GM23248 (cell line): Measurements from ENCODE around the gene GRP. TPM values are rescaled to one million over a fixed set of nuclear protein-coding genes. Genes with fewer than 3 reads are reported as not detected.
"Not testable (repeated sequence)": the region's sequence is repeated elsewhere in the genome, so short reads cannot be mapped to it uniquely, and the experiment has no call there.

ENCODE experiments used
- DNase-seq: peaks from one replicate; pipeline ENCODE4 v3.0.0-alpha.2; 2015
- H2AFZ ChIP-seq: fragments of 200-600 bp; sonication (generic); 2 replicates; pipeline ENCODE4 v1.6.1; 2016; ENCODE audit warnings: antibody characterized with exemption
- H3F3A ChIP-seq: fragments of 200-600 bp; sonication (generic); 2 replicates; pipeline ENCODE4 v1.6.1; 2016; ENCODE audit warnings: mild to moderate bottlenecking, antibody characterized with exemption, mixed run types; ENCODE audit not compliant: insufficient read depth
- H3K27ac ChIP-seq: fragments of 200-600 bp; sonication (generic); 2 replicates; pipeline ENCODE4 v1.5.1; 2016; ENCODE audit warnings: mild to moderate bottlenecking
- H3K27me3 ChIP-seq: fragments of 200-600 bp; sonication (generic); replicated peaks from 2 replicates; pipeline ENCODE4 v1.6.1; 2016; ENCODE audit warnings: mild to moderate bottlenecking; ENCODE audit not compliant: insufficient read depth
- H3K36me3 ChIP-seq: fragments of 200-600 bp; sonication (generic); 2 replicates; pipeline ENCODE4 v1.6.1; 2016; ENCODE audit warnings: low read depth, mild to moderate bottlenecking
- H3K4me1 ChIP-seq: fragments of 200-600 bp; sonication (generic); 2 replicates; pipeline ENCODE4 v1.6.1; 2016; ENCODE audit warnings: mild to moderate bottlenecking; ENCODE audit not compliant: insufficient read depth
- H3K4me2 ChIP-seq: fragments of 200-600 bp; sonication (generic); one replicate; pipeline ENCODE4 v1.6.1; 2016; ENCODE audit warnings: mild to moderate bottlenecking; ENCODE audit not compliant: unreplicated experiment
- H3K4me3 ChIP-seq: fragments of 200-600 bp; sonication (generic); 2 replicates; pipeline ENCODE4 v1.5.1; 2016; ENCODE audit warnings: mild to moderate bottlenecking
- H3K79me2 ChIP-seq: fragments of 200-600 bp; sonication (generic); 2 replicates; pipeline ENCODE4 v1.6.1; 2016; ENCODE audit warnings: mild to moderate bottlenecking; ENCODE audit not compliant: insufficient read depth
- H3K9ac ChIP-seq: fragments of 200-600 bp; sonication (generic); 2 replicates; pipeline ENCODE4 v1.6.1; 2016; ENCODE audit warnings: mild to moderate bottlenecking
- H3K9me2 ChIP-seq: fragments of 200-600 bp; sonication (generic); 2 replicates; pipeline ENCODE4 v1.6.1; 2016; ENCODE audit warnings: mixed run types, mild to moderate bottlenecking, moderate library complexity; ENCODE audit not compliant: insufficient read depth
- H3K9me3 ChIP-seq: fragments of 200-600 bp; sonication (generic); one replicate; pipeline ENCODE4 v1.6.1; 2017; ENCODE audit warnings: low read depth
- H4K20me1 ChIP-seq: fragments of 200-600 bp; sonication (generic); 2 replicates; pipeline ENCODE4 v1.6.0; 2016; ENCODE audit not compliant: insufficient read depth
- EZH2 ChIP-seq: fragments of 200-600 bp; sonication (generic); IDR thresholded peaks from 2 replicates; pipeline ENCODE4 v1.6.1; 2018; ENCODE audit warnings: antibody characterized with exemption, mild to moderate bottlenecking; ENCODE audit not compliant: insufficient read depth, poor library complexity, severe bottlenecking
- EZH2phosphoT487 ChIP-seq: fragments of 200-600 bp; sonication (generic); IDR thresholded peaks from 2 replicates; pipeline ENCODE4 v1.6.1; 2018; ENCODE audit warnings: antibody characterized with exemption, moderate library complexity, mild to moderate bottlenecking, low read depth; ENCODE audit not compliant: insufficient read depth
- WGBS, 2 experiments: methylation state at CpG; one replicate each; pipeline ENCODE4 v1.1.6; 2015 to 2017; ENCODE audit warnings: low lambda C conversion rate in 2 of 2, low coverage in 1 of 2; ENCODE audit errors: missing lambda C conversion rate in 2 of 2; 5-methylcytosine and 5-hydroxymethylcytosine counted together
- in situ Hi-C: fragments of 300-500 bp; cut with MboI; formaldehyde crosslinking; loops from 2 replicates; pipeline ENCODE4 v1.15.0; 2020
- polyA plus RNA-seq: library from polyadenylated mRNA; unstranded; fragments of >200 nt; fragmentation: Nextera tagmentation; extraction: Ambion mirVana; gene quantifications from 2 replicates; pipeline ENCODE4 v1.2.1, GENCODE V29; 2016
- total RNA-seq: library from RNA; depleted of rRNA; stranded (reverse); fragments of >200 nt; shearing (Covaris generic); gene quantifications from 2 replicates; pipeline ENCODE4 v1.2.3, GENCODE V29; 2014

The GRP gene
- total and polyA plus RNA-seq, 2 experiments from 2014 or later: not detected

- Histone ChIP-seq H3K27me3 (peaks cover 3% of the 10 kb centered on the region), H3K4me1 (peaks cover 4% of the 10 kb centered on the region; the same call in 1 of the 2 replicates)
Measured at GRCh38 chr18:59239642-59240041, 19.7 kb downstream of the GRP start.

GRCh38 chr18:59242906-59243305 is 22.9 kb downstream of the GRP start:
- no peaks in the 10 kb centered on the region for H3K79me2 ChIP-seq
- H2AFZ ChIP-seq: no peak overlapping the region
- no peaks in the 10 kb centered on the region for H3K36me3 ChIP-seq
- H3F3A ChIP-seq: peaks cover 11% of the 10 kb centered on the region; the same call in 1 of the 2 replicates
- no peaks in the 10 kb centered on the region for H3K9me3 ChIP-seq
- in situ Hi-C loops: loop anchor here (25.0 kb wide), 1 partner anchor 569 kb away; no protein-coding TSS in a partner anchor
- peaks cover 34% of the 10 kb centered on the region for H3K27me3 ChIP-seq
- 77% methylated on average over 2 of the region's 2 CpGs for WGBS, 2 experiments
- no peaks in the 10 kb centered on the region for H3K9me2 ChIP-seq
- TF ChIP-seq EZH2phosphoT487 (no peak), EZH2 (no peak)
- H3K9ac ChIP-seq: no peak overlapping the region
- peaks cover 4% of the 10 kb centered on the region; the same call in 1 of the 2 replicates for H3K4me1 ChIP-seq
- no peak overlapping the region for H3K27ac ChIP-seq
- H3K4me2 ChIP-seq: no peak overlapping the region
- H3K4me3 ChIP-seq: no peak overlapping the region
- DNase-seq: no peak
- no peaks in the 10 kb centered on the region for H4K20me1 ChIP-seq

More at GRCh38 chr18:59239642-59240041, 19.7 kb downstream of the GRP start:
- no peak overlapping the region for H3K4me3 ChIP-seq
- peaks cover 12% of the 10 kb centered on the region; the same call in 1 of the 2 replicates for H3F3A ChIP-seq
- TF ChIP-seq EZH2: no peak
- 53 to 77% methylated on average over 4 of the region's 4 CpGs for WGBS, 2 experiments
- no peak overlapping the region for H2AFZ ChIP-seq
- no peaks in the 10 kb centered on the region for H4K20me1 ChIP-seq
- H3K9ac ChIP-seq: no peak overlapping the region
- no peak overlapping the region for H3K27ac ChIP-seq
- no peak for DNase-seq
- H3K9me2 ChIP-seq: no peaks in the 10 kb centered on the region
- H3K79me2 ChIP-seq: no peaks in the 10 kb centered on the region
- H3K9me3 ChIP-seq: no peaks in the 10 kb centered on the region
- H3K36me3 ChIP-seq: no peaks in the 10 kb centered on the region
- in situ Hi-C loops: loop anchor here (25.0 kb wide), 1 partner anchor 573 kb away; no protein-coding TSS in a partner anchor
- no peak overlapping the region for H3K4me2 ChIP-seq

- Histone ChIP-seq H3K27me3 (peaks cover 47% of the 10 kb centered on the region), H3K4me3 (no peak overlapping the region), H3K27ac (no peak overlapping the region), H3K9me3 (no peaks in the 10 kb centered on the region), H3K4me2 (no peak overlapping the region), H3K4me1 (peaks cover 3% of the 10 kb centered on the region; the same call in 1 of the 2 replicates), H3K9me2 (no peaks in the 10 kb centered on the region), H3K9ac (no peak overlapping the region), H3K79me2 (no peaks in the 10 kb centered on the region), H3K36me3 (no peaks in the 10 kb centered on the region), H4K20me1 (no peaks in the 10 kb centered on the region), H2AFZ (no peak overlapping the region), H3F3A (no peaks in the 10 kb centered on the region)
- TF ChIP-seq EZH2: no peak
- TF ChIP-seq EZH2phosphoT487: no peak
- no peak for DNase-seq
- 78 to 88% methylated on average over 4 of the region's 4 CpGs for WGBS, 2 experiments
- in situ Hi-C loops: loop anchor here (25.0 kb wide), 1 partner anchor 566 kb away; no protein-coding TSS in a partner anchor
Measured at GRCh38 chr18:59246796-59247195, 26.8 kb downstream of the GRP start.

GRCh38 chr18:59249199-59249774 is 29.3 kb downstream of the GRP start:
- H3K9ac ChIP-seq: no peak overlapping the region
- no peaks in the 10 kb centered on the region for H3K9me3 ChIP-seq
- H4K20me1 ChIP-seq: no peaks in the 10 kb centered on the region
- H3F3A ChIP-seq: no peaks in the 10 kb centered on the region
- H3K27me3 ChIP-seq: peaks cover 55% of the 10 kb centered on the region
- no peaks in the 10 kb centered on the region for H3K9me2 ChIP-seq
- H3K27ac ChIP-seq: no peak overlapping the region
- H3K4me2 ChIP-seq: no peak overlapping the region
- peak; percentile 90 for DNase-seq
- TF ChIP-seq EZH2phosphoT487 (no peak), EZH2 (no peak)
- peaks cover 3% of the 10 kb centered on the region; the same call in 1 of the 2 replicates for H3K4me1 ChIP-seq
- H3K79me2 ChIP-seq: no peaks in the 10 kb centered on the region
- no peaks in the 10 kb centered on the region for H3K36me3 ChIP-seq
- in situ Hi-C loops: loop anchor here (25.0 kb wide), 1 partner anchor 563 kb away; no protein-coding TSS in a partner anchor
- WGBS, 2 experiments: 3 to 9% methylated on average over 5 of the region's 5 CpGs
- H2AFZ ChIP-seq: no peak overlapping the region
- no peak overlapping the region for H3K4me3 ChIP-seq

- H3K4me1 ChIP-seq, H3K9me3 ChIP-seq, H3K36me3 ChIP-seq, H3K4me2 ChIP-seq, DNase-seq, H2AFZ ChIP-seq, H3K9ac ChIP-seq, H3F3A ChIP-seq, in situ Hi-C loops, H4K20me1 ChIP-seq, H3K4me3 ChIP-seq, H3K27ac ChIP-seq, H3K9me2 ChIP-seq, H3K79me2 ChIP-seq: not testable (repeated sequence)
- WGBS, 2 experiments: 67 to 75% methylated on average over 1 to 20 of the region's 30 CpGs
- H3K27me3 ChIP-seq: peaks cover 25% of the 10 kb centered on the region
Measured at GRCh38 chr18:59255491-59255890, 35.5 kb downstream of the GRP start.

- H3K27ac ChIP-seq, H3K79me2 ChIP-seq, H3K9me3 ChIP-seq, H3K9ac ChIP-seq, H3K4me1 ChIP-seq, DNase-seq, in situ Hi-C loops, H3K36me3 ChIP-seq, H3K9me2 ChIP-seq, H2AFZ ChIP-seq, H3F3A ChIP-seq, H3K4me3 ChIP-seq, H3K4me2 ChIP-seq, H4K20me1 ChIP-seq: not testable (repeated sequence)
- 68 to 73% methylated on average over 3 of the region's 3 CpGs for WGBS, 2 experiments
- peaks cover 47% of the 10 kb centered on the region for H3K27me3 ChIP-seq
Measured at GRCh38 chr18:59261842-59262241, 41.9 kb downstream of the GRP start.

GRCh38 chr18:59262243-59262642 is 42.3 kb downstream of the GRP start:
- H3K4me3 ChIP-seq, H2AFZ ChIP-seq, in situ Hi-C loops, H3K9me3 ChIP-seq, H3K36me3 ChIP-seq, H3F3A ChIP-seq, H3K9me2 ChIP-seq, H3K79me2 ChIP-seq, H3K27ac ChIP-seq, H3K4me2 ChIP-seq, H3K9ac ChIP-seq, H3K4me1 ChIP-seq, H4K20me1 ChIP-seq, DNase-seq: not testable (repeated sequence)
- peaks cover 51% of the 10 kb centered on the region for H3K27me3 ChIP-seq
- 53 to 60% methylated on average over 2 of the region's 2 CpGs for WGBS, 2 experiments
